ENCODE data around the gene LEP.

DNA sequence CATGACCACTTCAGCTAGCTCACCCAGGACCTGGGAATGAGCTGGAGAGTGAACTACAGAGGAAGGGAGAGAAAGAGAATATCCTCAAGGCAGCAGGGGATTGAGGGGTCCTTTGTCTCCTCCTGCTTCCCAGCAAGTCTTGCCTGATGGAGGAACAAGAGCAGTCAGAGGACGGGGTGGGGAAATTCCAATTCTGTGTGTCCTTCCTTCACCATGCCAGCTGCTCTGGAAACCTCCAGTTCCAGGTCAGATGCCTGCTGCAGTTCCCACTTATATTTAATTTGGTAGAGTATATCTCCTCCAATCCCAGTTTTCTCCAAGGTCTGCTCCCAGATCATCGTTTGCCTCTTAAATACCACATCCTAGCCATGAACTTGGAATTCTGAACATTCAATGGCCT, 21.4 kb upstream of the LEP start:
- TF ChIP-seq, protein P1, sequence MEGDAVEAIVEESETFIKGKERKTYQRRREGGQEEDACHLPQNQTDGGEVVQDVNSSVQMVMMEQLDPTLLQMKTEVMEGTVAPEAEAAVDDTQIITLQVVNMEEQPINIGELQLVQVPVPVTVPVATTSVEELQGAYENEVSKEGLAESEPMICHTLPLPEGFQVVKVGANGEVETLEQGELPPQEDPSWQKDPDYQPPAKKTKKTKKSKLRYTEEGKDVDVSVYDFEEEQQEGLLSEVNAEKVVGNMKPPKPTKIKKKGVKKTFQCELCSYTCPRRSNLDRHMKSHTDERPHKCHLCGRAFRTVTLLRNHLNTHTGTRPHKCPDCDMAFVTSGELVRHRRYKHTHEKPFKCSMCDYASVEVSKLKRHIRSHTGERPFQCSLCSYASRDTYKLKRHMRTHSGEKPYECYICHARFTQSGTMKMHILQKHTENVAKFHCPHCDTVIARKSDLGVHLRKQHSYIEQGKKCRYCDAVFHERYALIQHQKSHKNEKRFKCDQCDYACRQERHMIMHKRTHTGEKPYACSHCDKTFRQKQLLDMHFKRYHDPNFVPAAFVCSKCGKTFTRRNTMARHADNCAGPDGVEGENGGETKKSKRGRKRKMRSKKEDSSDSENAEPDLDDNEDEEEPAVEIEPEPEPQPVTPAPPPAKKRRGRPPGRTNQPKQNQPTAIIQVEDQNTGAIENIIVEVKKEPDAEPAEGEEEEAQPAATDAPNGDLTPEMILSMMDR (IDR thresholded peaks at IDR 0.05): no peak
- TF ChIP-seq EP300 (IDR thresholded peaks at IDR 0.05): no peak
- no peak for TF ChIP-seq MYC (IDR thresholded peaks at IDR 0.05; ENCODE audit: borderline replicate concordance, low read length)
- no peak for TF ChIP-seq RAD21 (conservative IDR thresholded peaks at IDR 0.05 in 1 of 2, IDR thresholded peaks at IDR 0.05 in 1 of 2)
- no peak for TF ChIP-seq POLR2A (IDR thresholded peaks at IDR 0.05; ENCODE audit: low read length)
- TF ChIP-seq ZNF302 (CRISPR knock-in tag; IDR thresholded peaks at IDR 0.05): no peak
- no peak for TF ChIP-seq RFX5 (IDR thresholded peaks at IDR 0.05)
- no peak for TF ChIP-seq MAZ (IDR thresholded peaks at IDR 0.05; ENCODE audit: borderline replicate concordance, low read depth, low read length)

Data from A549 (cell line).